HG03039 (cell line): Measurements from ENCODE around the gene GSTM1.
A peak's percentile ranks its signal among the peaks of the same experiment; 100 is the strongest.

ENCODE experiments used
- ATAC-seq: cut with Tn5 transposase; IDR thresholded peaks from one replicate; pipeline ENCODE4 v1.9.1; 2021; ENCODE audit warnings: mild to moderate bottlenecking, moderate library complexity; ENCODE audit not compliant: unreplicated experiment

The GSTM1 gene

GRCh38 chr1:109726007-109726406 is 38.4 kb downstream of the GSTM1 start:
- ATAC-seq = no peak

GRCh38 chr1:109726728-109727373 is 39.2 kb downstream of the GSTM1 start:
- no peak for ATAC-seq

- no peak for ATAC-seq
These were observed 41.3 kb downstream of the GSTM1 start for GRCh38 chr1:109728870-109729269.

- ATAC-seq = no peak
These were observed 43.0 kb downstream of the GSTM1 start for GRCh38 chr1:109730666-109731065.

- no peak for ATAC-seq
These were observed 44.8 kb downstream of the GSTM1 start for GRCh38 chr1:109732390-109732881.

- ATAC-seq = no peak
These were observed 45.7 kb downstream of the GSTM1 start for GRCh38 chr1:109733236-109733870.

GRCh38 chr1:109739738-109740614 is 52.4 kb downstream of the GSTM1 start:
- ATAC-seq = peak; percentile 72

- ATAC-seq = no peak
These were observed 53.2 kb downstream of the GSTM1 start, which contains the start of gene GSTM3 for GRCh38 chr1:109740615-109741373. GSTM3 (minus strand) TSS chr1:109741038; CDS start chr1:109740287, 751 bp downstream.
